Keratinocyte (primary cell): ENCODE data around the gene NLGN2. TPM values are rescaled to one million over a fixed set of nuclear protein-coding genes. Genes with fewer than 3 reads are reported as not detected.

ENCODE experiments used
- DNase-seq: peaks from one replicate; pipeline ENCODE4 v3.0.0-alpha.2; 2011; ENCODE audit warnings: low read depth, missing footprints, low spot score
- FAIRE-seq: peaks from 2 replicates; lab custom pipeline; 2011; peaks lifted over from hg19 to GRCh38; lab: Jason Lieb, UNC
- H2AFZ ChIP-seq: 2 replicates; pipeline ENCODE4 v1.6.0; 2012; ENCODE audit warnings: low read length, control low read depth, inconsistent platforms; ENCODE audit not compliant: control insufficient read depth
- H3K27ac ChIP-seq: 2 replicates; pipeline ENCODE4 v1.5.1; 2011; ENCODE audit warnings: low read length; ENCODE audit not compliant: control insufficient read depth, insufficient read depth
- H3K27me3 ChIP-seq: 3 replicates; pipeline ENCODE4 v1.6.0; 2011; ENCODE audit warnings: low read length; ENCODE audit not compliant: control insufficient read depth, insufficient read depth; ENCODE audit errors: extremely low read depth
- H3K36me3 ChIP-seq, 2 experiments: 2 replicates in 1 of 2; 3 replicates in 1 of 2; pipeline ENCODE4 v1.5.1; 2011; ENCODE audit warnings: low read length in 2 of 2, mild to moderate bottlenecking in 1 of 2; ENCODE audit not compliant: control insufficient read depth in 2 of 2, insufficient read depth in 2 of 2; ENCODE audit errors: extremely low read depth in 1 of 2
- H3K4me1 ChIP-seq: 3 replicates; pipeline ENCODE4 v1.5.1; 2011; ENCODE audit warnings: low read length; ENCODE audit not compliant: control insufficient read depth, insufficient read depth; ENCODE audit errors: extremely low read depth
- H3K4me2 ChIP-seq: 3 replicates; pipeline ENCODE4 v1.6.0; 2011; ENCODE audit warnings: low read depth, low read length; ENCODE audit not compliant: control insufficient read depth, insufficient read depth; ENCODE audit errors: extremely low read depth
- H3K4me3 ChIP-seq, 3 experiments: fragments of 200-600 bp in 1 of 3; sonication (generic) in 1 of 3; 2 replicates in 2 of 3; 3 replicates in 1 of 3; pipeline ENCODE4 v1.5.1; 2011 to 2016; ENCODE audit warnings: low read length in 3 of 3, mild to moderate bottlenecking in 3 of 3, control low read depth in 2 of 3, inconsistent platforms in 1 of 3, low read depth in 1 of 3, mixed read lengths in 1 of 3, mixed run types in 1 of 3, moderate library complexity in 1 of 3; ENCODE audit not compliant: control insufficient read depth in 2 of 3, insufficient read depth in 2 of 3; ENCODE audit errors: extremely low read depth in 1 of 3
- H3K79me2 ChIP-seq: 2 replicates; pipeline ENCODE4 v1.6.0; 2012; ENCODE audit warnings: low read length; ENCODE audit not compliant: control insufficient read depth, insufficient read depth
- H3K9ac ChIP-seq: 3 replicates; pipeline ENCODE4 v1.6.0; 2011; ENCODE audit warnings: low read length; ENCODE audit not compliant: control insufficient read depth, insufficient read depth; ENCODE audit errors: extremely low read depth
- H3K9me1 ChIP-seq: 3 replicates; pipeline ENCODE4 v1.6.0; 2011; ENCODE audit warnings: low read length; ENCODE audit not compliant: control insufficient read depth, insufficient read depth; ENCODE audit errors: extremely low read depth
- H3K9me3 ChIP-seq: 2 replicates; pipeline ENCODE4 v1.5.1; 2012; ENCODE audit warnings: low read depth, low read length; ENCODE audit not compliant: control insufficient read depth
- H4K20me1 ChIP-seq: 3 replicates; pipeline ENCODE4 v1.6.0; 2011; ENCODE audit warnings: low read length; ENCODE audit not compliant: control insufficient read depth, insufficient read depth; ENCODE audit errors: extremely low read depth
- EZH2 ChIP-seq: IDR thresholded peaks from one replicate; pipeline ENCODE4 v1.6.1; 2012; ENCODE audit warnings: inconsistent platforms, mild to moderate bottlenecking, low read length, moderate library complexity
- dilution Hi-C: fragments of 300-500 bp; cut with MboI; formaldehyde crosslinking; loops from one replicate; pipeline ENCODE4 v1.7.0; 2020; ENCODE audit warnings: low sequenced_read_pairs; ENCODE audit not compliant: extremely low pct_ligation_motif_present
- polyA plus RNA-seq, 5 experiments: library from polyadenylated mRNA; depleted of rRNA in 3 of 5; stranded (reverse) in 3 of 5; stranded (forward) in 1 of 5; unstranded in 1 of 5; fragments of >200 nt; gene quantifications; 1 replicate in 1 of 5; 2 replicates in 3 of 5; 3 replicates in 1 of 5; pipeline versions ENCODE4 v1.2.1 to v1.2.3, GENCODE V29; 2011 to 2012; ENCODE audit warnings: missing spikeins in 2 of 5, low read depth in 1 of 5, low replicate concordance in 1 of 5
- TF ChIP-seq, protein P1 (sequence below), 3 experiments: IDR thresholded peaks in 1 of 3; conservative IDR thresholded peaks in 1 of 3; optimal IDR thresholded peaks in 1 of 3; 2 replicates in 2 of 3; 3 replicates in 1 of 3; pipeline versions ENCODE3 to v1.5.1; 2011; ENCODE audit warnings: low read length in 3 of 3, mild to moderate bottlenecking in 3 of 3, moderate library complexity in 2 of 3, control low read depth in 1 of 3, inconsistent platforms in 1 of 3; ENCODE audit not compliant: insufficient read depth in 2 of 3; ENCODE audit errors: extremely low read depth in 1 of 3

NLGN2 gene
- polyA plus RNA-seq, 1 donor (not counting 4 experiments of a cell fraction or from before 2014, with no cell fraction given): 2.5 TPM

- H3K27me3 ChIP-seq: no peaks in the 10 kb centered on the region
- no peak overlapping the region for H3K27ac ChIP-seq
- H3K4me2 ChIP-seq: no peak overlapping the region
- H3K9ac ChIP-seq: no peak overlapping the region
- no peaks in the 10 kb centered on the region for H3K9me3 ChIP-seq
- H3K79me2 ChIP-seq: no peaks in the 10 kb centered on the region
- DNase-seq (no peak), FAIRE-seq (no peak)
- H3K4me3 ChIP-seq: no peak overlapping the region
- H3K4me1 ChIP-seq: no peaks in the 10 kb centered on the region
- H4K20me1 ChIP-seq: no peaks in the 10 kb centered on the region
- dilution Hi-C loops: no loop called here
- no peaks in the 10 kb centered on the region for H3K9me1 ChIP-seq
- TF ChIP-seq, protein P1, sequence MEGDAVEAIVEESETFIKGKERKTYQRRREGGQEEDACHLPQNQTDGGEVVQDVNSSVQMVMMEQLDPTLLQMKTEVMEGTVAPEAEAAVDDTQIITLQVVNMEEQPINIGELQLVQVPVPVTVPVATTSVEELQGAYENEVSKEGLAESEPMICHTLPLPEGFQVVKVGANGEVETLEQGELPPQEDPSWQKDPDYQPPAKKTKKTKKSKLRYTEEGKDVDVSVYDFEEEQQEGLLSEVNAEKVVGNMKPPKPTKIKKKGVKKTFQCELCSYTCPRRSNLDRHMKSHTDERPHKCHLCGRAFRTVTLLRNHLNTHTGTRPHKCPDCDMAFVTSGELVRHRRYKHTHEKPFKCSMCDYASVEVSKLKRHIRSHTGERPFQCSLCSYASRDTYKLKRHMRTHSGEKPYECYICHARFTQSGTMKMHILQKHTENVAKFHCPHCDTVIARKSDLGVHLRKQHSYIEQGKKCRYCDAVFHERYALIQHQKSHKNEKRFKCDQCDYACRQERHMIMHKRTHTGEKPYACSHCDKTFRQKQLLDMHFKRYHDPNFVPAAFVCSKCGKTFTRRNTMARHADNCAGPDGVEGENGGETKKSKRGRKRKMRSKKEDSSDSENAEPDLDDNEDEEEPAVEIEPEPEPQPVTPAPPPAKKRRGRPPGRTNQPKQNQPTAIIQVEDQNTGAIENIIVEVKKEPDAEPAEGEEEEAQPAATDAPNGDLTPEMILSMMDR (optimal IDR thresholded peaks at IDR 0.05 in 1 of 3, IDR thresholded peaks at IDR 0.05 in 1 of 3, conservative IDR thresholded peaks at IDR 0.05 in 1 of 3; ENCODE audit: extremely low read depth in 1 of 3, insufficient read depth in 2 of 3, low read length in 3 of 3): no peak
- TF ChIP-seq EZH2: no peak
- H2AFZ ChIP-seq: no peak overlapping the region
- H3K36me3 ChIP-seq: no peaks in the 10 kb centered on the region
Observed at GRCh38 chr17:7425756-7426155, 18.1 kb downstream of the NLGN2 start.

DNA sequence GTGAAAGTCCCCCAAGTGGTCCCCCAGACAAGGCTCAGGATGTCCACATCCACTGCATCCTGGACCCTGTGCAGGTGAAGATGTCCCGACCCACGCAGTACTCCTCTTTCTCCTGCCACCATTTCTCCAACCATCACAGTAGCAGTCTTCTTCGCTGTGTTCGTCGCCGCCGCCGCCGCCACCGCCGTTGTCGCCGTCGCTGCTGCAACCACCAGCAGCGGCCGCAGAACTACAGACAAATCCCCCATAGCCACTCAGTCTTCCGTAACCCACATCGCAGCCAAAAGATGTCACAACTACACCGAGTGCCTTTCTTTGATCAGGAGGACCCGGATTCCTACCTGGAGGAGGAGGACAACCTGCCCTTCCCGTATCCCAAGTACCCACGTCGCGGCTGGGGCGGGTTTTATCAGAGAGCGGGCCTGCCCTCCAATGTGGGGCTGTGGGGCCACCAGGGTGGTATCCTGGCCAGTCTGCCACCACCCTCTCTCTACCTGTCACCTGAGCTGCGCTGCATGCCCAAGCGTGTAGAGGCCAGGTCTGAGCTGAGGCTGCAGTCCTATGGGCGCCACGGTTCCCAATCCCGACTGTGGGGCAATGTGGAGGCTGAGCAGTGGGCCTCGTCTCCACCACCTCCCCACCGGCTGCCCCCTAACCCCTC lies 18.7 kb downstream of the NLGN2 start:
- H3K36me3 ChIP-seq: no peaks in the 10 kb centered on the region
- FAIRE-seq: no peak
- no peak for DNase-seq
- H3K4me2 ChIP-seq: no peak overlapping the region
- H3K4me3 ChIP-seq: no peak overlapping the region
- dilution Hi-C loops: no loop called here
- no peaks in the 10 kb centered on the region for H3K9me3 ChIP-seq
- no peak overlapping the region for H2AFZ ChIP-seq
- H3K9me1 ChIP-seq: no peaks in the 10 kb centered on the region
- TF ChIP-seq EZH2: no peak
- TF ChIP-seq, protein P1 (optimal IDR thresholded peaks at IDR 0.05 in 1 of 3, IDR thresholded peaks at IDR 0.05 in 1 of 3, conservative IDR thresholded peaks at IDR 0.05 in 1 of 3; ENCODE audit: extremely low read depth in 1 of 3, insufficient read depth in 2 of 3, low read length in 3 of 3): no peak
- no peaks in the 10 kb centered on the region for H3K79me2 ChIP-seq
- H3K9ac ChIP-seq: no peak overlapping the region
- no peaks in the 10 kb centered on the region for H3K27me3 ChIP-seq
- no peaks in the 10 kb centered on the region for H3K4me1 ChIP-seq
- H4K20me1 ChIP-seq: no peaks in the 10 kb centered on the region
- no peak overlapping the region for H3K27ac ChIP-seq
